Ishikawa (cell line): ENCODE measurements around the gene EFS.

Source experiments
- CEBPB ChIP-seq: IDR thresholded peaks from 2 replicates; pipeline ENCODE4 v1.6.1; 2012
- CREB1 ChIP-seq: IDR thresholded peaks from 2 replicates; pipeline ENCODE4 v1.6.1; 2012; ENCODE audit warnings: low read depth
- EGR1 ChIP-seq: IDR thresholded peaks from 2 replicates; pipeline ENCODE4 v1.6.1; 2012
- EP300 ChIP-seq: IDR thresholded peaks from 2 replicates; pipeline ENCODE4 v1.6.1; 2012; ENCODE audit warnings: borderline replicate concordance
- FOXM1 ChIP-seq: IDR thresholded peaks from 2 replicates; pipeline ENCODE4 v1.6.1; 2012; ENCODE audit warnings: low read depth, borderline replicate concordance
- MAX ChIP-seq: IDR thresholded peaks from 2 replicates; pipeline ENCODE4 v1.6.1; 2012
- NFIC ChIP-seq: IDR thresholded peaks from 2 replicates; pipeline ENCODE4 v1.6.1; 2012
- RAD21 ChIP-seq: IDR thresholded peaks from 2 replicates; pipeline ENCODE4 v1.6.1; 2012; ENCODE audit warnings: low read depth
- TAF1 ChIP-seq: IDR thresholded peaks from 2 replicates; pipeline ENCODE4 v1.6.1; 2012; ENCODE audit warnings: low read depth, mild to moderate bottlenecking
- TCF12 ChIP-seq: IDR thresholded peaks from 2 replicates; pipeline ENCODE4 v1.6.1; 2012; ENCODE audit warnings: low read depth
- TEAD4 ChIP-seq: IDR thresholded peaks from 2 replicates; pipeline ENCODE4 v1.6.1; 2012
- USF1 ChIP-seq: IDR thresholded peaks from 2 replicates; pipeline ENCODE4 v1.6.1; 2012
- YY1 ChIP-seq: IDR thresholded peaks from 2 replicates; pipeline ENCODE4 v1.6.1; 2012; ENCODE audit warnings: low read depth
- ZBTB7A ChIP-seq: IDR thresholded peaks from 2 replicates; pipeline ENCODE4 v1.6.1; 2012; ENCODE audit warnings: low read depth
- TF ChIP-seq, protein P1 (sequence below): IDR thresholded peaks from 2 replicates; pipeline ENCODE4 v1.6.1; 2012; ENCODE audit warnings: low read depth, mild to moderate bottlenecking

Gene EFS

GRCh38 chr14:23384364-23385080, 19.6 kb upstream of the EFS start:
- no peak for TF ChIP-seq MAX
- no peak for TF ChIP-seq TEAD4
- TF ChIP-seq TAF1, result no peak
- no peak for TF ChIP-seq CEBPB
- no peak for TF ChIP-seq CREB1
- no peak for TF ChIP-seq USF1
- TF ChIP-seq TCF12, result no peak
- no peak for TF ChIP-seq EP300
- TF ChIP-seq YY1, result no peak
- TF ChIP-seq, protein P1, sequence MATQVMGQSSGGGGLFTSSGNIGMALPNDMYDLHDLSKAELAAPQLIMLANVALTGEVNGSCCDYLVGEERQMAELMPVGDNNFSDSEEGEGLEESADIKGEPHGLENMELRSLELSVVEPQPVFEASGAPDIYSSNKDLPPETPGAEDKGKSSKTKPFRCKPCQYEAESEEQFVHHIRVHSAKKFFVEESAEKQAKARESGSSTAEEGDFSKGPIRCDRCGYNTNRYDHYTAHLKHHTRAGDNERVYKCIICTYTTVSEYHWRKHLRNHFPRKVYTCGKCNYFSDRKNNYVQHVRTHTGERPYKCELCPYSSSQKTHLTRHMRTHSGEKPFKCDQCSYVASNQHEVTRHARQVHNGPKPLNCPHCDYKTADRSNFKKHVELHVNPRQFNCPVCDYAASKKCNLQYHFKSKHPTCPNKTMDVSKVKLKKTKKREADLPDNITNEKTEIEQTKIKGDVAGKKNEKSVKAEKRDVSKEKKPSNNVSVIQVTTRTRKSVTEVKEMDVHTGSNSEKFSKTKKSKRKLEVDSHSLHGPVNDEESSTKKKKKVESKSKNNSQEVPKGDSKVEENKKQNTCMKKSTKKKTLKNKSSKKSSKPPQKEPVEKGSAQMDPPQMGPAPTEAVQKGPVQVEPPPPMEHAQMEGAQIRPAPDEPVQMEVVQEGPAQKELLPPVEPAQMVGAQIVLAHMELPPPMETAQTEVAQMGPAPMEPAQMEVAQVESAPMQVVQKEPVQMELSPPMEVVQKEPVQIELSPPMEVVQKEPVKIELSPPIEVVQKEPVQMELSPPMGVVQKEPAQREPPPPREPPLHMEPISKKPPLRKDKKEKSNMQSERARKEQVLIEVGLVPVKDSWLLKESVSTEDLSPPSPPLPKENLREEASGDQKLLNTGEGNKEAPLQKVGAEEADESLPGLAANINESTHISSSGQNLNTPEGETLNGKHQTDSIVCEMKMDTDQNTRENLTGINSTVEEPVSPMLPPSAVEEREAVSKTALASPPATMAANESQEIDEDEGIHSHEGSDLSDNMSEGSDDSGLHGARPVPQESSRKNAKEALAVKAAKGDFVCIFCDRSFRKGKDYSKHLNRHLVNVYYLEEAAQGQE, result no peak
- TF ChIP-seq NFIC, result no peak
- TF ChIP-seq FOXM1, result no peak
- TF ChIP-seq RAD21, result no peak
- TF ChIP-seq ZBTB7A, result no peak
- no peak for TF ChIP-seq EGR1

DNA sequence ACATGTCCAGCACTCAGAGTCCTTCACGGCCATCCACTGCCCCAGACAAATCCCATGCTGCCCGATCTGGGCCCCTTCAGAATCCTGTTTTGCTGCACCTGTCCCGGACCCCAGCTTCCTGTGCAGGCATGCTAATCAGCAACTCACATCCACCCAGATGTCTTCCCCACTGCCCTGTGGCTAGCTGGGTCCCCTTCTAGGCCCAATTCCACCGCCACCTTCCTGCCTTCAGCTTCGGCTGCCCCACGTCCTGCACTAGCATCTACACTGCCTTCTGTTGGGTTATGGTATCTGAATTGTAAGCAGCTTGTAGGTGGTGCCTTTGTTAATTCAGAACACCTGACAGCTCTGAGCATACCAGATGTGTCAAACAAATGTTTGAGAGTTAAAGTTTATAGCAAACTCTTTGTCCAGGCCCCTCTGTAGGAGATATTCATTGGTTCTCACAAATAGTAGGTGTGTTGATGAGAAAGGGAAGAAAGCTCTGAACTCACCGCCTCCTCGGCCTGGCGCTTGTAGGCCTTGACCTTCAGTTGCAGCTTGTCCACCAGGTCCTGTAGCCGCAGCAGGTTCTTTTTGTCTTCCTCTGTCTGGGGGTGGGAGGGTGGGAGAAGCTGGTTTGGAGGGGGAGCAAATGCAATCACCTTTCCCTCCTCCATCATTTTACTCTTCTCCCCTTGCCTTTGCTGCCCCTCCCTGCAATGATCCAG, 17.9 kb upstream of the EFS start:
- TF ChIP-seq RAD21, result no peak
- no peak for TF ChIP-seq TCF12
- no peak for TF ChIP-seq EGR1
- no peak for TF ChIP-seq TEAD4
- no peak for TF ChIP-seq NFIC
- TF ChIP-seq MAX, result no peak
- no peak for TF ChIP-seq FOXM1
- TF ChIP-seq CEBPB, result no peak
- TF ChIP-seq, protein P1, result no peak
- no peak for TF ChIP-seq USF1
- TF ChIP-seq YY1, result no peak
- no peak for TF ChIP-seq TAF1
- TF ChIP-seq CREB1, result no peak
- no peak for TF ChIP-seq ZBTB7A
- no peak for TF ChIP-seq EP300

- no peak for TF ChIP-seq EP300
These were observed 17.3 kb upstream of the EFS start for GRCh38 chr14:23382276-23382675.

GRCh38 chr14:23381871-23382270, 16.9 kb upstream of the EFS start:
- TF ChIP-seq FOXM1 (no peak), YY1 (no peak), TEAD4 (no peak), NFIC (no peak), MAX (no peak), ZBTB7A (no peak), EGR1 (no peak), EP300 (no peak), TCF12 (no peak), CREB1 (no peak)
- TF ChIP-seq, protein P1, result no peak
